HCEC 1CT (cell line): ENCODE measurements around the gene TSSC4.

Experiments used
- DNase-seq: peaks from one replicate; pipeline ENCODE4 v3.0.0-alpha.2; 2017

TSSC4 gene

GRCh38 chr11:2451916-2452315 is 51.4 kb downstream of the TSSC4 start:
- no peak for DNase-seq

GRCh38 chr11:2452321-2453012 is 51.9 kb downstream of the TSSC4 start:
- no peak for DNase-seq

- no peak for DNase-seq
These were observed 52.9 kb downstream of the TSSC4 start for GRCh38 chr11:2453436-2453835.
